ENCODE results near the gene ILRUN. TPM values are rescaled to one million over a fixed set of nuclear protein-coding genes. Genes with fewer than 3 reads are reported as not detected.
"Not testable (repeated sequence)": the region's sequence is repeated elsewhere in the genome, so short reads cannot be mapped to it uniquely, and the experiment has no call there.

Gene ILRUN
- total RNA-seq, 2 experiments from 2014 or later = 45.3 to 51.8 TPM

- peak overlapping the region; percentile 92 for H3K27ac Mint-ChIP-seq
- intact Hi-C loops (cut with micrococcal nuclease) = no loop called here
- no peaks in the 10 kb centered on the region for H3K27me3 Mint-ChIP-seq
- TF ChIP-seq, protein P1, sequence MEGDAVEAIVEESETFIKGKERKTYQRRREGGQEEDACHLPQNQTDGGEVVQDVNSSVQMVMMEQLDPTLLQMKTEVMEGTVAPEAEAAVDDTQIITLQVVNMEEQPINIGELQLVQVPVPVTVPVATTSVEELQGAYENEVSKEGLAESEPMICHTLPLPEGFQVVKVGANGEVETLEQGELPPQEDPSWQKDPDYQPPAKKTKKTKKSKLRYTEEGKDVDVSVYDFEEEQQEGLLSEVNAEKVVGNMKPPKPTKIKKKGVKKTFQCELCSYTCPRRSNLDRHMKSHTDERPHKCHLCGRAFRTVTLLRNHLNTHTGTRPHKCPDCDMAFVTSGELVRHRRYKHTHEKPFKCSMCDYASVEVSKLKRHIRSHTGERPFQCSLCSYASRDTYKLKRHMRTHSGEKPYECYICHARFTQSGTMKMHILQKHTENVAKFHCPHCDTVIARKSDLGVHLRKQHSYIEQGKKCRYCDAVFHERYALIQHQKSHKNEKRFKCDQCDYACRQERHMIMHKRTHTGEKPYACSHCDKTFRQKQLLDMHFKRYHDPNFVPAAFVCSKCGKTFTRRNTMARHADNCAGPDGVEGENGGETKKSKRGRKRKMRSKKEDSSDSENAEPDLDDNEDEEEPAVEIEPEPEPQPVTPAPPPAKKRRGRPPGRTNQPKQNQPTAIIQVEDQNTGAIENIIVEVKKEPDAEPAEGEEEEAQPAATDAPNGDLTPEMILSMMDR (IDR thresholded peaks at IDR 0.05) = no peak
- no peaks in the 10 kb centered on the region for H3K9me3 Mint-ChIP-seq
- DNase-seq (peak; percentile 63), ATAC-seq (peak; percentile 83)
- H3K4me1 Mint-ChIP-seq (ENCODE audit: low read depth) = peaks cover 49% of the 10 kb centered on the region
- H3K4me3 Mint-ChIP-seq = peak overlapping the region; percentile 62
- peaks cover 13% of the 10 kb centered on the region for H3K36me3 Mint-ChIP-seq (ENCODE audit: low read depth)
- CTCF ChIA-PET = interaction anchor here (0.6 to 1.7 kb wide), 7 partner anchors 20 to 136 kb away, joined by 3 to 7 read pairs (median 3); partner anchors contain the start of genes BLTP3A and SNRPC
- POLR2A ChIA-PET = interaction anchor here (1.0 to 1.9 kb wide), 2 partner anchors 16 to 100 kb away, joined by 5 to 17 read pairs; no protein-coding TSS in a partner anchor
Observed at GRCh38 chr6:34656378-34657036, 40.1 kb downstream of the ILRUN start.

GRCh38 chr6:34655876-34656377 lies 40.6 kb downstream of the ILRUN start:
- H3K4me3 Mint-ChIP-seq = peak overlapping the region; percentile 62
- intact Hi-C loops (cut with micrococcal nuclease); H3K9me3 Mint-ChIP-seq; H3K27me3 Mint-ChIP-seq; DNase-seq: not testable (repeated sequence)
- peaks cover 13% of the 10 kb centered on the region for H3K36me3 Mint-ChIP-seq (ENCODE audit: low read depth)
- peaks cover 51% of the 10 kb centered on the region for H3K4me1 Mint-ChIP-seq (ENCODE audit: low read depth)
- peak overlapping the region; percentile 92 for H3K27ac Mint-ChIP-seq
- peak; percentile 11 for ATAC-seq
- CTCF ChIA-PET = interaction anchor here (1.4 to 1.7 kb wide), 2 partner anchors 9 to 101 kb away, joined by 4 to 6 read pairs; partner anchors contain the start of gene SNRPC
- POLR2A ChIA-PET = interaction anchor here (1.9 kb wide), 1 partner anchor 16 kb away, joined by 17 read pairs; no protein-coding TSS in a partner anchor

GRCh38 chr6:34654061-34654710 lies 42.4 kb downstream of the ILRUN start:
- ATAC-seq (no peak), DNase-seq (no peak)
- no peaks in the 10 kb centered on the region for H3K9me3 Mint-ChIP-seq
- H3K4me3 Mint-ChIP-seq = no peak overlapping the region
- POLR2A ChIA-PET = interaction anchor here (0.7 kb wide), 1 partner anchor 43 kb away, joined by 3 read pairs; no protein-coding TSS in a partner anchor
- H3K36me3 Mint-ChIP-seq (ENCODE audit: low read depth) = peaks cover 13% of the 10 kb centered on the region
- intact Hi-C loops (cut with micrococcal nuclease) = no loop called here
- H3K27me3 Mint-ChIP-seq = no peaks in the 10 kb centered on the region
- peak overlapping the region; percentile 9 for H3K27ac Mint-ChIP-seq
- TF ChIP-seq, protein P1 (IDR thresholded peaks at IDR 0.05) = no peak
- peaks cover 52% of the 10 kb centered on the region for H3K4me1 Mint-ChIP-seq (ENCODE audit: low read depth)
- CTCF ChIA-PET = interaction anchor here (1.1 kb wide), 1 partner anchor 13 kb away, joined by 3 read pairs; no protein-coding TSS in a partner anchor

GRCh38 chr6:34652263-34652662 lies 44.3 kb downstream of the ILRUN start:
- no peaks in the 10 kb centered on the region for H3K27me3 Mint-ChIP-seq
- no peak overlapping the region for H3K27ac Mint-ChIP-seq
- CTCF ChIA-PET = interaction anchor here (2.5 kb wide), 1 partner anchor 192 kb away, joined by 7 read pairs; no protein-coding TSS in a partner anchor
- TF ChIP-seq, protein P1 (IDR thresholded peaks at IDR 0.05) = no peak
- no peak for ATAC-seq
- no peak overlapping the region for H3K4me3 Mint-ChIP-seq
- no peaks in the 10 kb centered on the region for H3K9me3 Mint-ChIP-seq
- intact Hi-C loops (cut with micrococcal nuclease) = no loop called here
- DNase-seq = no peak
- H3K4me1 Mint-ChIP-seq (ENCODE audit: low read depth) = peaks cover 42% of the 10 kb centered on the region
- POLR2A ChIA-PET = interaction anchor here (0.6 to 1.4 kb wide), 2 partner anchors 13 to 24 kb away, joined by 3 to 5 read pairs; no protein-coding TSS in a partner anchor
- H3K36me3 Mint-ChIP-seq (ENCODE audit: low read depth) = peaks cover 13% of the 10 kb centered on the region

DNA sequence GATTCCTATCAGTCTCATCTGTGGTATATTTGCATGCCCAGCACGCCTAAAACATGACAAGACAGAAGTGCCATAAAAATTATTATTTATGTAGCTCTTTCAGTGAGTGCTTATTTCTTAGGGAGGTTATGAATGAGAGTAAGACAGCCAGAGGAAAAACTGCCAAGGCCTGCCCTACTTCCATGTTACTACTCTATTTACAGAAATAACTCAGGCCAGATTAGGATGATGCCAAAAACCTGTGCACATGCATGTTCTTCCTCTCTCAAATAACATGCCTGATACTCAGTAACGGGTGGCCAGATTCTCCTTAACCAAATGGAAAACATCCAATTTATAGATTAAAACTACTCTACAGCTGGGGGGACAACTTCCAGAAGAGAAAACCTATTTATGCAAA lies 45.7 kb downstream of the ILRUN start:
- Mint-ChIP-seq H3K4me3 (no peak overlapping the region), H3K9me3 (no peaks in the 10 kb centered on the region), H3K27me3 (no peaks in the 10 kb centered on the region), H3K27ac (no peak overlapping the region), H3K4me1 (ENCODE audit: low read depth) (peaks cover 33% of the 10 kb centered on the region), H3K36me3 (ENCODE audit: low read depth) (peaks cover 15% of the 10 kb centered on the region)
- ATAC-seq (no peak), DNase-seq (no peak)
- TF ChIP-seq, protein P1 (IDR thresholded peaks at IDR 0.05) = no peak
- POLR2A ChIA-PET = interaction anchor here (1.4 kb wide), 1 partner anchor 12 kb away, joined by 5 read pairs; no protein-coding TSS in a partner anchor
- CTCF ChIA-PET = interaction anchor here (1.0 to 2.5 kb wide), 3 partner anchors 106 to 489 kb away, joined by 3 to 7 read pairs (median 4); partner anchors contain the start of gene SNRPC
- intact Hi-C loops (cut with micrococcal nuclease) = no loop called here

DNA sequence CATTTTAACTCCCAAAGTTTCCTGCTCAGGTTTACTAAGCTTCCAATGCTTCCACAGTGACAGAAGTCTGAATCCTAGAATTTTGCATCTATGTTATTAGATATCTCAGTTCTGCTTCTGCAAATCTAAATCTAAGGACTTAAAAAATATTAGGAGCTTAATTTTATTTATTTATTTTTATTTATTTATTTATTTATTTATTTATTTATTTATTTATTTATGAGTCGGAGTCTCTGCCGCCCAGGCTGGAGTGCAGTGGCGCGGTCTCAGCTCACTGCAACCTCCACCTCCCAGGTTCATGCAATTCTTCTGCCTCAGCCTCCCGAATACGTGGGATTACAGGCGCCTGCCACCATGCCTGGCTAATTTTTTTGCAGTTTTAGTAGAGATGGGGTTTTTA lies 46.3 kb downstream of the ILRUN start:
- H3K27ac Mint-ChIP-seq; H3K9me3 Mint-ChIP-seq; DNase-seq; intact Hi-C loops (cut with micrococcal nuclease); POLR2A ChIA-PET; ATAC-seq; H3K27me3 Mint-ChIP-seq; H3K4me3 Mint-ChIP-seq: not testable (repeated sequence)
- CTCF ChIA-PET = interaction anchor here (1.5 to 2.5 kb wide), 3 partner anchors 23 to 490 kb away, joined by 4 to 7 read pairs (median 5); no protein-coding TSS in a partner anchor
- Mint-ChIP-seq H3K36me3 (ENCODE audit: low read depth) (peaks cover 17% of the 10 kb centered on the region), H3K4me1 (ENCODE audit: low read depth) (peaks cover 28% of the 10 kb centered on the region)
